ELF-1 (cell line): ENCODE measurements around the gene SPSB3.
"Not testable (repeated sequence)": the region's sequence is repeated elsewhere in the genome, so short reads cannot be mapped to it uniquely, and the experiment has no call there.

Experiments used
- DNase-seq: peaks from one replicate; pipeline ENCODE4 v3.0.0-alpha.2; 2016; ENCODE audit warnings: low read depth, low spot score

SPSB3 gene

DNA sequence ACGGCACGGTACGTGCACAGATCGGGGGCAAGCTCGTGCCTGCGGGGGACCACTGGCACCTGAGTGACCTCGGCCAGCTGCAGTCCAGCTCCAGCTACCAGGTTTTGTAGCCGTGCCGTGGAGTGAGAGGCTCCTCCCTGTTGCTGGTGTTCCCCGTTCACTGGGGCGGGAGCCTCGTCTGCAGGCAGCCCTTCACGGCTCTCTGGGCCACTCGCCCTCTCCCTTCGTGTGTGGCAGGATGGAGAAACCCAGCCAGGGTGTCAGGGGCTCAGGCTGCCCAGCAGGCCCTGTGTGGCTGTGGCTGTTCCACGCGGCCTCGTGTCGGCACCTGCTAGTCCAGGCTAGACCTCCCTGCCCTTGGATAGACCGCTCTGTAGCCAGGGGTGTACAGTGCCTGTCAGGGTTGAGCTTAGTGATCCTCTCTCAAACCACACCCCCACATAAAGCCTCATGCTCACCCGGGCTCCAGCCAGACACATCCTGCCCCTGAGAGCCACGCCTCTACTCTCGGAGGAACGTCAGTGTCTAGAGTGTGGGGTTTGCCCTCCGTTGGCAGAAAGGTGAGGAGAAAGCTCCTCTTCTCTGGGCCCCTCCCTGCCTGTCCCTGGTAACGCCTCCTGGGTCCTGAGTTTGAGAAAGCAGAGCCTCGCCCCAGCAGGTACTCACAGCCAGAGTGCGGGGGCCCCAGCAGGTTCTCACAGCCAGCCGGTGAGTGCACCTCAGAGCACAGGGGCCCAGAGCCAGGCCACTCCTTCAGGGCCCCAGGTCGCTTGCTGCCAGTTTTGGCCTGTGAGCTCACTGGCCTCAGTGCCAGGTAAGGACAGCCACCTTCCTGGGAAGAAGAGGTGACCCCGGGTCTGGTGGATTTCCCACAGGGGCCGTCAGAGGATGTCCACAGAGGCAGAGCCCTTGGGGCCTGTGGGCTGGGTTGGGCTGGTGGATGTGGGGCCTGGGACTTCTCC lies 38.7 kb downstream of the SPSB3 start:
- no peak for DNase-seq

DNA sequence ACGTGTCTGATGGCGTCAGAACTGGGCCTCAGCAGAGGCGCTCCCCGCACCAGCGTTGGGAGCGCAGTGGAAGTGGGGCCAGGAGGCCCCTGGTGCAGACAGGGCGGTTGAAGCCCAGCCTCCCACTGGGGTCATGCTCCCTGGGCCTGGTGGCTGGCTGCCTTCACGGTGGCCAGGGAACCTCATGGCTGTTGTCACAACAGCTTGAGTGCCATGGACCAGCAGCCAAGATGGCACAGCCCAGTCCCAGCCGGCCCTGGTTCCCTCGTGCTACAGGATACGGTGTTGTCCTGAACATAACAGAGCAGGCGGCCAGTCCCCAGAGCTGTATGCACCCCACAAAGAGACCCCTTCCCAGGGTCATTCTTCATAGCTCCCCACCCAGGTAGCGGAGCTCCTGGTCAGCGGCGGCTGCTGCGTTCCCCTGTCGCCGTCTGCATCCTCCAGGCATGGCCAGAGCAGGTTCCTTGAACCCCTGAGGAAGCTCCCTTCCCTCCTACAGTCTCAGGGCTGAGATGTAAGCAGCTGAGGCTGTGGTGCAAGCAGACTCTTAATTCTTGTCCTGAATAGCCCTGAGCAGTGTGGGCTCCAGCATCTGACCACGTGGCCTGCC lies 40.7 kb downstream of the SPSB3 start:
- no peak for DNase-seq

DNA sequence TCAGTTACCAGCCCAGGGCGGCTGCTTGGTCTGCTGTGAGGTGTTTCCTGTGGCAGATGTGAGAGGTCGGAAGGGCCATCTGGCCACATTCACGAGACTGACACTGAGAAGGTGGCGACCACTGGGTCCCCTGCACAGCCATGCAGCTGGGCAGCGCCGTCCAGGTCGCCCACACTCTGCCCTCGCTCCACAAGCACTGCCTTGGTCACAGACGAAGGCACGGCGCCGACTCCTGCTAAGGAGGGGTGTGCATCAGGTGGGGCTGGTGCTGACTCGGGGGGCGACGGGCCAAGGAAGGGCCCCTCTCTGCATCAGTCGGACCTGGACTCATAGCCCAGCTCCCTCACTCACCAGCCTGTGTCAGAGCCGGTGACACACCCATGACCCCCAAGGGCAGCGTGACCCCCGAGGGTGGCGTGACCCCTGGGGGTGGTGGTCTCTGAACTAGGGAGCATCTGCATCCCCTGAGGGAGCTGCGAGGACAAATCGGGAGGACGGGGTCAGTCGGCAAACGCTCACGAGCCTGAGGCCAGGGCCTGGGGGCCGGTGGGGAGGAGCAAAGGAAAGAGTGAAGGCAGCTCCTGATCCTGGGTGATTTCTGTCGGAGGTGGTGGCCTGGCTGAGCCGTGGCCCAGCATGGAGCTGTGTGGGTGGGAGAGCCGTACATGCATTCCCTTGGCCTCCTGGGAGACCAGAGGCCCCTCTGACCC lies 41.4 kb downstream of the SPSB3 start:
- no peak for DNase-seq

DNA sequence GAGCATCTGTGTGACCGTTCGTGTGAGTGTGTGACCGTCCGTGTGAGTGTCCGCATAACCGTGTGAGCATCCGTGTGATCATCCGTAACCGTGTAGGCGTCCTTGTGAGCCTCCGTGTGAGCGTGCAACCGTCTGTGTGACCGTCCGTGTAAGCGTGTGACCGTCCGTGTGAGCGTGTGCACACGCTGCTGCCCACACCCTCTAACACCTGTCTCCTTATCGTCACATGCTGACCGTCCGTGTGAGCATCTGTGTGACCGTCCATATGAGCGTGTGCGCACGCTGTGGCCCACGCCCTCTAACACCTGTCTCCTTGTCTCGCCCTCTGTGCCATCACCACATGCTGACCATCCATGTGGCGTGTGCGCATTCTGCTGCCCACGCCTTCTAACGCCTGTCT lies 42.1 kb downstream of the SPSB3 start:
- no peak for DNase-seq

DNA sequence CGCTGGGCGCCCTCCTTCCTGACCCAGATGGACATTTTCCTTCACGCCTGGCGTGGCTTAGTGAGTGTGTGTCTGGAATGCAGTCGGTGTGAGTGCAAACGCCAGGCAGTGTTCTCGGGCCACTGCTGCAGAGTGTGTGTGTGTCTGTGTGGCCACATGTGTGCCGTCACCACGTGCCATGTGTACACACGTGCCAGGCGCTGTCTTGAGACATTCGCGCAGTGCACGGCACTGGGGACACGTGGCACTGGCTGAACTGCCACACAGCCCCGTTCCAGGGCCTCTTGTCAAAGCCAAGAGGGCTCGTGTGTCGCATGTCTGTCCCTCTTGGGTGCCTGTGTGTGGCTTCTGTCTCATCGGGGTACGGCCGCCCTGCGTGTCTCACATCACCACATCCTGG lies 47.6 kb downstream of the SPSB3 start:
- DNase-seq, result no peak

DNA sequence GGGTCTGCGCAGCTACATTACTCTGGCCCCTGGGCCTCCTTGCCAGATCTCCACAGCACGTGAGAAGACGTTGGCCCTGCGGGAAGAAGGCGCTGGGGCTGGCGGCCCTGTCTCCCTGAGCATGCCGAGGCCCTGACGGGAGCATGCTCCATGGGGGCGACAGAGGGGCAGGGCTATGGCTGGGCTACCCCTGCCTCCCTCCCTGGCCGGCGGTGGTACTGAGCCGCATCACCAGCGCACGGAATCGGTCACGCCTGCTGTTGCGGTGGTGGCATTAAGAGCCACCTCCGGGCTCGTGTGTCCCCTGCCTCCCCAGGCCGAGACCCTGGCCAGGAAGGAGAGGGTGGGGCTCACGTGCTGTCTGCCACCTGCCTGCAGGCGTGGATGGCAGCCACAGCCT lies 48.2 kb downstream of the SPSB3 start:
- no peak for DNase-seq

DNA sequence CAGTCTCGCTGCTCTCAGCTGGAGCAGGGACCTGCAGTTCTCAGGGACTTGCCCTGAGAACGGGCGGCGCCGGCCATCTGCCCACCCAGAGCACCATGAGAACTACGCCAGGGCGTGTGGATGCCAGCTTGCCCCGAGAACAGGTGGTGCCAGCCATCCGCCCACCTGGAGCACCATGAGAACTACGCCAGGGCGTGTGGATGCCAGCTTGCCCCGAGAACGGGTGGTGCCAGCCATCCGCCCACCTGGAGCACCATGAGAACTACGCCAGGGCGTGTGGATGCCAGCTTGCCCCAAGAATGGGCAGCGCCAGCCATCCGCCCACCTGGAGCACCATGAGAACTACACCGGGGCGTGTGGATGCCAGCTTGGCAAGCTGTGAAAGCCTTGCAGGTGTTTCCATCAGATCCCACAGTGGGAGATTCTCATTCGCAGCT lies 49.8 kb downstream of the SPSB3 start:
- not testable (repeated sequence) for DNase-seq

DNA sequence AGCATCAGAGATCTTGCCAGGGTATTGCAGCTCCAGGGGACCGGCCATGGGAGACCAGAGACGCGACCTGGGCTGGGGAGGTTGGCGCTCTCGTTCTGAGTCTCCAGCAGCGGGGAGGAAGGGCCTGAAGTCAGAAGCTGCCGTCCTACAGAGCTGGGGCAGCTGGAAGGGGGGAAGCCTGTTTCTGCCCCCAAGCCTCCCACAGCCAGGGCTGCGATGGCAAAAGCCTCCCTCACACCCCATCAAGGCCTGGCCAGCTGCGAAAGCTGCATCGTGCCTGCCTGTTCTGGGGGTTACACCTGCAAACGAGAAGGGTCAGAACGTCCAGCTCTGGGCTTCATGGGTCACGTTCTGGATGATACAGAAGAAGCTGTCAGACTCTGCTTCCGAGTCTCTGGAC lies 50.3 kb downstream of the SPSB3 start:
- no peak for DNase-seq

DNA sequence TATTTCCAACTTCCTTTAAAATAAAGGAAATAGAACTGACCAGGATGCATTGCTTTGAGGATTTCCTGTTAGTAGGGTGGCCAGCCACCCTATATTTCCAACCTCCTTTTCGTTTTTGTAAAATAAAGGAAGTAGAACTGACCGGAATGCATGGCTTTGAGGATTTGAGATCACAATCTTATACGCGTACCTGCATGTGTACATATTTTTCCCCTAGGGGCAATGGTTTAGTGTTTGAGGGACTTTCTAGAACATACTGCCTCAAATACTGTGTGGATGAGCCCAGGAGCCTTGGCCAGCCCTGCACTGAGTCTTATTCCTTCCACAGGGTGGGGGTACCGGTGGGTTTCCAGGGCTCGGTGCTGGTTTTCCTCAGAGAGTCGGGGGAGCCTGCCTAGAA lies 50.8 kb downstream of the SPSB3 start:
- no peak for DNase-seq

DNA sequence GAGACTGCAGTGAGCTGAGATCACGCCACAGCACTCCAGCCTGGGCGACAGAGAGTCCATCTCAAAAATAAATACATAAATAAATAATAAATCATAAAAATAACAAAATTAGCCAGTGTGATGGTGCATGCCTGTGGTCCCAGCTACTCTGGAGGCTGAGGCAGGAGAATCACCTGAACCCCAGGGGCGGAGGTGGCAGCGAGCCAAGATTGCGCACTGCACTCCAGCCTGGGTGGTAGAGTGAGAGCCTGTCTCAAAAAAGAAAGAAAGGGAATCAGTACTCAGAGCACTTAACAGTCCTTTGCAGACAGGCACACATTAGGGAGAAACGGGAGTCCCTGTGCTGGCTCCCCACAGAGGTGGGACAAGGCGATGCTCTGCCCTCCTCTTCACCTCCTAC lies 51.3 kb downstream of the SPSB3 start:
- no peak for DNase-seq

DNA sequence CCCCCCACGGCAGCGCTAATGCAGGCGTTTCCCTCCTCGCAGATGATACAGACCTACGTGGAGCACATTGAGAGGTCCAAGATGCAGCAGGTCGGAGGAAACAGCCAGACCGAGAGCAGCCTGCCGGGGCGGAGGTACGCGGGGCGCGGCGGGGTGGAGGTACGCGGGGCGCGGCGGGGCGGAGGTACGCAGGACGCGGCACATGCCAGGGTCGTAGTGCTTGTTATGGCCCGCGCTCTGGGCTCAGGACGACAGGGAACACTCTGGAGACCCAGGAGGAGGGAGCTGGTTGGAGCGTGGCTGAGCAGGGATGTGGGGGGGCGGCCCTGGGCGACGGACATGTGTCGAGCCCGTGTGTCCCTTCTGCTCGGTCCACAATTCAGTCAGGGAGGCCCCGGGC lies 52.9 kb downstream of the SPSB3 start:
- DNase-seq, result no peak

DNA sequence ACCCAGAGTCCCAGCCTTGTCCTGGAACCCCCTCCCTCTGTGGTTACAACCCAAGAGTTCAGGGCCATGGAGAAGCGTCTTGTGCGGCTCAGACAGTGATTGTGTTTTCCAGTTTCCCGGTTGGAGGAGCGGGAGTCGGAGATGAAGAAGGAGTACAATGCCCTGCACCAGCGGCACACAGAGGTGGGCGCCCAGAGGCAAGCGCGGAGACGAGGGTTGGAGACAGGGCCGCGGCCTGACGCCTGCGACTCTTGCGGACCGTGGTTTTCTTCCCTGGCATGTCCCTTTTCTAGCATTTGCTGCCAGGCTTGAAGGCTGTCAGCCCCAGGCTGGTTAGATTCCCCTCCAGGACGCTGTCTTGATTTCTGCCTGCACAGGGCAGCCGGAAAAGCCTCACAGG lies 53.3 kb downstream of the SPSB3 start:
- no peak for DNase-seq

DNA sequence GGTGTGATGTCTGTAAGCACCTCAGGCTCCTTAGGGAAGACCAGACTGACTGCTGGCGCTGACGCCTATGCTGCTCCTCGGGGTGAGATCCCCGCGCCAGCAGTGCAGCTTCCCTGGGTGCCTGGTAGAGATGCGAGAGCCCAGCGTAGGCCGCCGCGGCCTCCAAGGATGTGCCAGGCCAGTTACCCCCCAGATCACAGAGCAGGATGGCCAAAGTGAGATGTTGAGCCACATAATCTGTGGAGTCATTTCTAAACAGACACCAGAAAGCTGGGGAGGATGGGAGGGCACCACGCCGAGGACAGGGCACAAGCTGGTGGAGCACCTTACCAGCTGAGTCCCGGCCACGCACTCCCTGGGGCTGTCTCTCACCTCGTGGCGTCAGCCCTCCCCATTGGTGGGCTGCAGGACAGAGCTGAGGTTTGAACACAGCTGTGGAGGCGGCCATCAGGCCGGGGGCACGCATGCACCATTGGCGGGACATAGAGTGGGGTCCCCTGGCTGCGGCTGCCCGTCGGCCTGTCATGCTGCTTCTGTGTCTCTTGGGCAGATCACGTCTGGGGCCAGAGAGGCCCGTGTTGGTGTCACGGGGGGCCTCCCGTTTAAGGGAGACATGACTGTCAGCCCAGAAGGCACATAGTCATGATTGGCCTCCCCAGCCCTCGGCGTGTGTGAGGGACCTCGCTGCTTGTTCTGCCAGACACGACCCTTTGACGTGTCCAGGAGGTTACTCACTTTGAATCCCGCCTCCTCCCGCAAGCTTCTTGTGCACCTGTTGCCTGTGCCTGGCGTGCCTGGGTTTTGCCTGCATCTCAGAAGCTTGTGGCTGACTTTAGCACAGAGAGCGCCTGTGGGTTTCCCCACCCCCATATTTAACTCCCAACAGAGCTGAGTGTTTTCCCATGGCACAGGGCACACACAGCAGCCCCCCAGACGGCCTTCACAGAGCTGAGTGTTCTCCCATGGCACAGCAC lies 54.4 kb downstream of the SPSB3 start:
- DNase-seq, result no peak
